NCI-H2227 (cell line): ENCODE results near the gene CATSPER3.

Experiments
- DNase-seq: peaks from one replicate; lab custom pipeline; 2025; ENCODE audit not compliant: unreplicated experiment; lab: John Stamatoyannopoulos, UW

CATSPER3 gene

GRCh38 chr5:135010502-135011354, 43.0 kb downstream of the CATSPER3 start:
- DNase-seq = no peak

- no peak for DNase-seq
Observed at GRCh38 chr5:135011355-135012032, 43.8 kb downstream of the CATSPER3 start.

GRCh38 chr5:135012033-135012588, 44.4 kb downstream of the CATSPER3 start:
- no peak for DNase-seq

GRCh38 chr5:135012951-135013391, 45.3 kb downstream of the CATSPER3 start:
- no peak for DNase-seq

- no peak for DNase-seq
Observed at GRCh38 chr5:135013445-135013844, 45.7 kb downstream of the CATSPER3 start.

- no peak for DNase-seq
Observed at GRCh38 chr5:135013947-135014570, 46.4 kb downstream of the CATSPER3 start.

GRCh38 chr5:135015942-135016341, 48.2 kb downstream of the CATSPER3 start:
- no peak for DNase-seq

GRCh38 chr5:135016861-135017290, 49.2 kb downstream of the CATSPER3 start:
- DNase-seq = peak; percentile 10

GRCh38 chr5:135018457-135018856, 50.8 kb downstream of the CATSPER3 start:
- no peak for DNase-seq

GRCh38 chr5:135019314-135019713, 51.6 kb downstream of the CATSPER3 start:
- DNase-seq = no peak

GRCh38 chr5:135020111-135020895, 52.6 kb downstream of the CATSPER3 start:
- DNase-seq = no peak

- no peak for DNase-seq
Observed at GRCh38 chr5:135024956-135025729, 57.4 kb downstream of the CATSPER3 start.

- peak; percentile 27 for DNase-seq
Observed at GRCh38 chr5:135025730-135026644, 58.3 kb downstream of the CATSPER3 start.

GRCh38 chr5:135026645-135027265, 59.0 kb downstream of the CATSPER3 start:
- DNase-seq = no peak

- no peak for DNase-seq
Observed at GRCh38 chr5:135027266-135027696, 59.6 kb downstream of the CATSPER3 start.

GRCh38 chr5:135027697-135028615, 60.2 kb downstream of the CATSPER3 start:
- no peak for DNase-seq

- no peak for DNase-seq
Observed at GRCh38 chr5:135028791-135029476, 61.2 kb downstream of the CATSPER3 start.
